NCI-H2227 treated with DMSO at 0.1 percent for 48 hours (cell line): ENCODE measurements around the gene TRAPPC4.
"Not testable (repeated sequence)": the region's sequence is repeated elsewhere in the genome, so short reads cannot be mapped to it uniquely, and the experiment has no call there.

Experiments used
- DNase-seq: peaks from one replicate; lab custom pipeline; 2025; lab: John Stamatoyannopoulos, UW

Gene TRAPPC4

DNA sequence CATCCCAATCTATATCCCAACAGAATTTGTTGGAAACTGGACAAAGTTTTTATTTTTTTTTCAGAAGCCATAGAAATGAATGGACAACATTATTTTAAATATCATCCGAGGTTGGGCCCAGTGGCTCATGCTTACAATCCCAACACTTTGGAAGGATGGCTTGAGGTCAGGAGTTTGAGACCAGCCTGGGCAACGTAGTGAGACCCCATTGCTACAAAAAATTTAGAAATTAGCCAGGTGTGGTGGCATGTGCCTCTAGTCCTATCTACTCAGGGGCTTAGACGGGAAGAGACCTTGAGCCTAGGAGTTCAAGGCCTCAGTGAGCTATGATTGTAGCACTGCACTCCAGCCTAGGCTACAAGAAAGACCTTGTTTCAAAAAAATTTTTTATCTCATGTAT is 16.2 kb downstream of the TRAPPC4 start:
- no peak for DNase-seq

DNA sequence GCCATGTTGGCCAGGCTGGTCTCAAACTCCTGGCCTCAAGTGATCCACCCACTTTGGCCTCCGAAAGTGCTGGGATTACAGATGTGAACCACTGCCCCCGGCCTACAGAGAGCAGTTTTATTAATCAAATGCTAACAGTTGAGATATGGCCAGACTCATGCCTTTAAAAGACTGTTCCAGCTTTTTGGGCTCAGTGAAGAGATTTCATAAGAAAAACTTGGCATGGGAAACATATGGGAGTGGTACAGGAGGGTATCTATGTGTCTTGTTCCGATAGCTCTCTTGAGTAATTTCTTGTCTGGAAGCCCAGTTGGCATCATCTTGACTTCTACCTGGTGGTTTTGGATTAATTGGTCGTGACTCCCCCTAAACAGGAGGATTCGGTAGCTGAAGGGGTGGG is 20.3 kb downstream of the TRAPPC4 start:
- no peak for DNase-seq

DNA sequence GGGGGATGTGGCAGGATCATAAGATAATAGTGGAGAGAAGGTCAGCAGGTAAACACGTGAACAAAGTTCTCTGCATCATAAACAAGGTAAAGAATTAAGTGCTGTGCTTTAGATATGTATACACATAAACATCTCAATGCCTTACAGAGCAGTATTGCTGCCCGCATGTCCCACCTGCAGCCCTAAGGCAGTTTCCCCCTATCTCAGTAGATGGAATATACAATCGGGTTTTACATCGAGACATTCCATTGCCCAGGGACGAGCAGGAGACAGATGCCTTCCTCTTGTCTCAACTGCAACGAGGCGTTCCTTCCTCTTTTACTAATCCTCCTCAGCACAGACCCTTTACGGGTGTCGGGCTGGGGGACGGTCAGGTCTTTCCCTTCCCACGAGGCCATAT is 20.9 kb downstream of the TRAPPC4 start:
- not testable (repeated sequence) for DNase-seq

DNA sequence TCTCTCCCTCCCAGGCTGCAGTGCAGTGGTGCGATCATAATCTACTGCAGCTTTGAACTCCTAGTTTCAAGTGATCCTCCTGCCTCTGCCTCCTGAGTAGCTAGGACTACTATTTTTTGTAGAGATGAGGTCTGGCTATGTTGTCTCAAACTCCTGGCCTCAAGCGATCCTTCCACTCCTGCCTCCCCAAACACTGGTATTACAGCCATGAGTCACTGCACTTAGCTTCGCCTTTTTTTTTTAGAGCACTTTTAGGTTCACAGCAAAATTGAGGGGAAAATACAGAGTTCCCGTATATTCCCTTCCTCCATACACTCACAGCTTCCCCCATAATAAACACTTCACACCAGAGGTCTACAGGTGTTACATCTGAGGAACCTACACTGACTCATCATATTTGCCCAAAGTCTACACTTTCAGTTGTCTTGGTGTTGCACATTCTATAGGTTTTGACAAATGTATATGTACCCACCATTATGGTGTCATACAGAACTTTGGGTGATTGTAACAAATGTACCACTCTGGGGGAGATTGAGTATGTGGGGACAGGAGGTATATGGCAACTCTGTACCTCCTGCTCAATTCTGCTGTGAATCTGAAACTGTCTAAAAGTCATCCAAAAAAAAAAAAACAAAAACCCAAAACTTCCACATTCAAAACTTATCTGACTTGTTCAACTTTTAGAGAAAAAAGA is 23.4 kb downstream of the TRAPPC4 start:
- no peak for DNase-seq

DNA sequence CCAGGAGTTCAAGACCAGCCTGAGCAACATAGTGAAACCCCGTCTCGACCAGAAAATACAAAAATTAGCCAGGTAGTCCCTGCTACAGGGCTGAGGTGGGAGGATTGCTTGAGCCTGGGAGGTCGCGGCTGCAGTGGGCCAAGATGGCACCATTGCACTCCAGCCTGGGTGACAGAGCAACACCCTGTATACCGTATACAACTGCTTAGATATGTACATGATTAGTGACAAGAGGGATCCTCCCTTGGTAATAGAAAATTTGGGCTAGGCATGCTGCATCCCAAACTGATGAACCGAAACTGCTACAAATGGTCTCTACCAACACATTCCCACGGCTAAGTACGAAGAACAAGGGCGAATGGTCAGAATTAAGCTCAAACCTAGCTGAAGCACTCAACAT is 24.4 kb downstream of the TRAPPC4 start:
- DNase-seq = no peak

DNA sequence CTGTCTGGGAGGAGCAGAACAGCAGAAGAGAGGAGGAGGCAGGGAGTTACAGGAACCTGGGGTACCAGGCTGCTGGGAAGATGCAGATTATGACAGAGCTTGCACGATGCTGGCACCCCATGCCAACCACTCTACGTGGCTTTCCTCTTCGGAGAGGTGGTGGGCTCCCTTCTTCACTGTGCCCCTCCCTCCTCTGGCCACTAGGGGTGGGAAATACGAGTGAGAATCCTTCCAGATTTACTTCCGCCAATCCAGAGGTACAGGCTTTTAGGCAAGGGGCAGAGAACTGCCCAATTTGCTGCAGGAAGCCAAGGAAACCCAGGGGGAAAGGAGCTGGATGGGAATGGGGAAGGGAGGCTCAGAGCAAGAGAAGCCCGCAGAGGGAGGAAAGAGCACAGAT is 26.1 kb downstream of the TRAPPC4 start:
- no peak for DNase-seq

DNA sequence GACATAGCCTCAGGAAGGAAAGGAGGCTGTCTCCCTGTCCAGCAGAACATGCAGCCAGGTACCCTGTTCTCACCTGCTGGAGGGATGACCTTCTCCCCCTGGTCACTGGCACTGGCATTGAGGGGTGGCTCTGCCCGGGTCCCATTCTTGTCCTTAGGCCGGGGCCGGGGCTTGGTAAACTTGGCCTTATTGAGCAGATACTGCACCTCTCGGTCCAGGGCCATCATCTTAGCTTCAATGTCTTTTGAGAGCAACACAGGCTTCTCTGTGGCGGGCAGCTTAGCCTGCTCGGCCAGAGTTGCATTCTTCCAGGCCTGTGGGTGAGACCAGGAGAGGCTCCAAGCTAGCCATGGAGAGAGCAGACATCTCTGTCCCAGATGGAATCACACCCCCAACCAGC is 27.9 kb downstream of the TRAPPC4 start:
- DNase-seq = no peak

DNA sequence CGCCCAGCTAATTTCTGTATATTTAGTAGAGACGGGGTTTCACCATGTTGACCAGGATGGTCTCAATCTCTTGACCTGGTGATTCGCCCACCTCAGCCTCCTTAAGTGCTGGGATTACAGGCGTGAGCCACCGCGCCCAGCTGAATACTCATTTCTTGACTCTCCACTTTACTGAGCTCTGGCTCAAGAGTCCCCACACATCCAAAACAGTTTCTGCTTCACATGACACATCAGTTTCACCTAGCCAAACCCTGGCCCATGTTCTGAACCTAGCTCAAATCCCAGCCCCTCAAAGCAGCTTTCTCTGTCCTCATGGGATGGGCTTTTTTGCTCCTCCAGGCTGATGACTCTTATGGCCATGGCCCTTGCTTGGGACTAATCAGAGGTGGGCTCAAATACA is 28.6 kb downstream of the TRAPPC4 start:
- no peak for DNase-seq

DNA sequence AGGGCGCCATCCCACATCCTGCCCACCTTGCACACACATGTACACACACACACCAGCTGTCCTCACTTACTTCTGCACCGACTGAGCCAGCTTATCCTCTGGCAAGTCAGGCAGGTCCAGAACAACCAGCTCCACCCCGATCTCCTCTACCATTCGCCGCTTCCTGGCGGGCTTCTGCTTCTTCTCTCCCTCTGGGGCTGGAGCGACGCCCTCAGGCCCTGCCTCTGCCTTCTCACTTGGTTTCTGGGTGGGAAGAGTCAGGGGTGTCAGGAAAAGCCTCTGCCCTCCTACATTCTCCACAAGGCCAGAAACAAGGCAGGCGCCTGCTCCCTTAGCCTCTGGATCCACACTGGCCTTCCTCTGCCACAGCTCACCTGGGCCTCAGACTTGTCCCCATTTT is 30.1 kb downstream of the TRAPPC4 start:
- DNase-seq = no peak

DNA sequence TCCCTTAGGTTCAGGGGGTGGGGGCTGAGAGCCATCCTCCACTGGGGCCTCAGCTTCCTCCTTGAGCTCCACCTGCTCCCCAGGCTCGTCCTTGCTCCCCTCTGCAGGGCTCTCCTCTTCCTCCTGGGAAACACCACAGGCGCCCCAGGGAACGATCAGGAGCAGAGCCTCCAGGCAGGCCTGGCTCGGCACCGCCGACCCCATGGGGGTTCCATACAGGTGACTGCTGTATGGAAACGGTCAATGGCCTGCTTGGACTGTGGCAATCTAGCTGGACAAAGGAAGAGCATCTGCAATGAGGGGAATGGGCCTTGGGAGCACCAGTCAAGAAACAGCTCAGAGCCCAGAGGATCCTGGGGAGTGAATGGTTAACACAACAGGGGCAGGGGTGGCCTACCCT is 30.5 kb downstream of the TRAPPC4 start:
- DNase-seq = no peak

DNA sequence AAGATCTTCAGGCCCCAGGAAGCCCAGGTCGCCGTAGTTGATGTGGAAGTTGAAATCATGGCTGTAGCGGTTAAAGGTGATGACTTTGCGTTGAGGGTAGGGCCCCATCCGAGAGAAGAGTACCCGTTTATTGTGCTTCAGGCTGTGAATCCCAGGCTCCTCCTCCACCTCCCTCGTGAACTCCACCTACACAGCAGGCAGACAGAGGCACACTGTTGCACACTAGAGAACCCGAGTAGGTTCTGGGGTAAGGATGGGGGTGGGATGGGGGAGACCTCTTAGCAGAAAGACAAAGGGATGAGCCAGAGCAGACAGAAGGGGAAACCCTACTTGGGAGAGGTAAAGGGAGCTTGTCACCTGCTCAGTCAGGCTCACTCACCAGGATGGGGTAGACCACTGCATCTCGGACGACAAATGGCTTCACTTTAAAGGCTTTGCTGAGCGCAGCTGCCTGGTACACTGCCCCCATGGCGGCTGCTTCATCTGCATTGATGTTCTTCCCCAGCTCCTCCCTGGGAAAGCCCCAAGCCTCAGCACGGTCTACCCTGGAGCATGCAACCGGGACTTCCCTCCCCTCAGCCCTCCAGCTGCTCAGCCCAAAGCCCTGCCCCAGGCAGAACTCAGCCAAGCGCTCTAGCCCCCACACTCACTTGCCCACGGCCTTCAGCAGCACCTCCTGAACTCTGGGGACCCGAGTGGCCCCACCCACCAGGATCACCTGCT is 33.0 kb downstream of the TRAPPC4 start:
- no peak for DNase-seq

DNA sequence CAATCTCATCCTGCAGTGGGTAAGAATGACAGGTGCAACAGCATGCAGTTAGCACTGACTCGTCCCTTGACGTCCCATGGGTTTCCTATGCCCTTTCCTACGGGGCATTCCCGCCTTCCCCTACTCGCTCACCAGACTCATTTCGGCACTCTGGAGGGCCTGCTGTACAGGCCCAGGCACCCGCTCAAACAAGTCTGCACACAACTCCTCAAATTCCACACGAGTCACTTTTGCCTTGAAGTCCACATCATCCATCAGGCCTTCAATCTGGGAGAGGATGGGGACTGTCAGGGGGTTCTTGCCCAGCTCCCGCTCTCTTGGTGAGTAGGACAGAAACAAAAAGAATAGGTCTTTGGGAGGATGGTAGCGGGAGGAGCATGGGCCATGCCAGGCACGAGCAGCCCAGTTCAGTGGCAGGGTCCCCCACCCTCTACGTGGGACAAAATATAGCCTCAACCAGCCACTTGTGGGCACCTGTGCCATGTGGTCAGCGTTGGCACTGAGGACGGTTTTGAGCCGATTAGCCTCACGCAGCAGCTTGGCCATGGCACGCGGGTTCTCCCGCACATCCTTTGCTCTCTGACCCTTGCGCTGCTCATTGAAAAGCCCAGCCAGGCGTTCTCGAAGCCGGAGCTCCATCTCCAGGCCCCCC is 33.7 kb downstream of the TRAPPC4 start:
- DNase-seq = no peak

DNA sequence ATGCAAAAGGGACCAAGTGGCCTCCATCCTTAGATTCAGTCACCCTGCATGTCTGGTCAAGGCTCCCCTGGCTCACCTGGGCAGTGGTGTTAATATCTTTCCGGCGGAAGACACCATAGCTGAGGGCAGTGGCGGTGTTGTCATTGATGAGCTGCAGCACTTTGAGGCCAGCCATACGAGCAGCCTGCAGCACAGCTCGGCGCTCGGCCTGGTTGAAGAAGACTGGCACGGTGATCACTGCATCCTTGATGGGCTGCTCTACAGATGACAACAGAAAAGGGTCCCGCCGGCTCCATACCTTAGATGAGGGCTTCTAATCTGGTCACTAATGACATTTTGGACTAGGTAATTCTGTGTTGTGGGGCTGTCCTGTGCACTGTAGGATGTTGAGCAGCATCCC is 35.9 kb downstream of the TRAPPC4 start:
- no peak for DNase-seq

DNA sequence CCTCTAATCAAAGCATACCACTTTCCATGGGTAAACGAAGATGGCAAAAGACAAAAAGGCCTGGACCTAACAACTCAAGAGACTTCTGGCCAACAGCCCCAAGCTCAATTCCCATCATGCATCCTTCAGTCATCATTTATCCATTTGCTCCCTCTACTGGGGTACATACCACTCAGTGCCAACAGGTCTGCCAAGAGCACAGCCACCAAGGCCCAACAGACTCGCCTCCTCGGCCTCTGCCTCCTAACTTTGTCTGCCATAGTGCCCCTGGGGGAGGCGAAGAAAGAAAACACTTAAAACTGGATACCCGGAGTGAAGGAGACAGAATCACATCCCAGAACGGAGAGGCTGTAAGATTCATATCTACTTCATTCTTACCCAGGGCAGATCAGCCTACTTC is 37.3 kb downstream of the TRAPPC4 start:
- no peak for DNase-seq

DNA sequence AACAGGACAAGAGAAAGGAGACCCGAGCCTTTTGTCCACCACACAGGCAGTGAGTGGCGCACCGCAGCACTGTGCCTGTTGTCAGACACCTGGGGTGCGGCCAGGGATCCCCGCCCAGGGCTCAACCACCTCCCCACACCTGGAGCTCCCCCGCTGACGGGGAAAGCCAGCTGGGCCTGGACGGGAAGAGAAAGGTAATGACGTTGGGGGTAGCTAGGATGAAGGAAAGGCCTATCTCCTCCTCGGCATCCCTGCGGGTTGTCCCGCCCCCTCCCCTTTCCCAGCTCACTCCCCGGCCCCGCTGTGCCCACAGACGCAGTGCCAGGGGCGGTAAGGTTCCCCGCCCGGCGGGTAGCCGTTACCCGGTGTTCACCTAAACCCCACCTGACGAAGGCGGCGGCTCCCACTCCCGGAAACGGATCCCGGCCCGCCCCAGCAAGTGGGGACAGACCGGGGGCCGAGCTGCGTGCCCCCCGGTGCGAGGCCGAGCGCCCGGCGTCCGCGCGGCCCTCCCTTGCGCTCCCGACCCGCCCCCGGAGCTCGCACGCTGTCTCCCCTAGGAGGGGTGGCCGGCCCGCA is 37.9 kb downstream of the TRAPPC4 start:
- DNase-seq = no peak

DNA sequence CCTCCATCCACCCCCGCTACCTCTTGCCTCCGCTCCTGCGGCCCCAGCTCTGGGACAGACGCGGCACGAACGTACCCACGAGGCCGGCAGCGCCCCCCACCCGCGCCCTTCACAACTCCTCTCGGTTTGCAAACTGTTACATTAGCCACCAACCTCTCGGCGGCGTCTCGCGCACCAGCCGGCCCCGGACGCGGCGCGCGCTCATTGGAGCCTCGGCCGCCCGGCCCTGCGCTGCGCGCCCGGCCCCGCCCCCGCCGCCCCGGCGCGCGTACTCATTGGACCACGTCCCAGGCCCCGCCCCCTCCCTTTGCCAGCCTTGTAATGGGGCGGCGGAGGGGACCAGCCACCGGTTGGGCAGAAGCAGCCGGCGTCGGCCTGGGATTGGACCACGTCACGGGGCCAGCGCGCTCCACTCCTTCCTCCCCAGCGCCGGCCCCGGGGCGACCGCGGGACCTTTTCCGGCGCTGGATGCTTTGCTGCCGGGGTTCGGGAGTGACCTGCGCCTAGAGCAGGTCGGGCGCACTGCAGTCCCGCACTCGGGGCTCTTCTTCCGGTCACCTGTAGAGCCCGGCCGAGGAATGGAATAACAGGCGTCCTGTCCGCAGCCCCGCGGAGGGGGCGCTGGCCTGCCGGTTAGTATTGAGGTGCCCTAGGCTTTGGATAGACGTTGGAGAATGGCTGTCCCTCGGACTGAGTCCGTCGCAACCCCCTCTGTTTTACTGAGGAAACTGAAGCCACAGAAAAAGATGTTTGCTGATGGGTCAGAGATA is 38.6 kb downstream of the TRAPPC4 start, which contains the start of gene HYOU1:
HYOU1 (minus strand) TSS at position 206 of the 770 bp plus-strand sequence. CDS start 1,045 bp downstream, outside the sequence.
- DNase-seq = peak; percentile 91

DNA sequence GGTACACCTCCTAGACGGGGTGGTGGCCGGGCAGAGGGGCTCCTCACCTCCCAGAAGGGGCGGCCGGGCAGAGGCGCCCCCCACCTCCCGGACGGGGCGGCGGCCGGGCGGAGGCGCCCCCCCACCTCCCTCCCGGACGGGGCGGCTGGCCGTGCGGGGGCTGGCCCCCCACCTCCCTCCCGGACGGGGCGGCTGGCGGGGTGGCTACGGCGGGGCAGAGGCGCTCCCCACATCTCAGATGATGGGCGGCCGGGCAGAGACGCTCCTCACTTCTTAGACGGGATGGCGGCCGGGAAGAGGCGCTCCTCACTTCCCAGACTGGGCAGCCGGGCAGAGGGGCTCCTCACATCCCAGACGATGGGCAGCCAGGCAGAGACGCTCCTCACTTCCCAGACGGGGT is 40.6 kb downstream of the TRAPPC4 start:
- DNase-seq = not testable (repeated sequence)

DNA sequence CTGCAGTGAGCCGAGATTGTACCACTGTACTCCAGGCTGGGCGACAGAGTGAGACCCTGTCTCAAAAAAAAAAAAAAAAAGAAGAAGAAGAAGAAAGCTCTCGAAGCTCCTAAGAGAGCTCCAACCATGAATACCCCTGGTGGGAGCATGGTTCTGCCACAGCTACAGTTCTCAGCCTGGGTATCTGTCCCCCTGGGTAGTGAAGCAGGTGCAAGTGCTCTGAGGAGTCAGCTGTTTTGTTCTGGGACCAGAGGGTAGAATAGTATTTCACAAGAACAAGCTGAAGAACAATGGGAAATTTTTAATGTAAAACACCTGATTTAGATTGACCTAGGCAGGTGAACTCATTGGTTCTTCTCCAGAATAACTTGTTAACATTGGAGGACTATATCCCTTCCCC is 42.7 kb downstream of the TRAPPC4 start:
- no peak for DNase-seq

DNA sequence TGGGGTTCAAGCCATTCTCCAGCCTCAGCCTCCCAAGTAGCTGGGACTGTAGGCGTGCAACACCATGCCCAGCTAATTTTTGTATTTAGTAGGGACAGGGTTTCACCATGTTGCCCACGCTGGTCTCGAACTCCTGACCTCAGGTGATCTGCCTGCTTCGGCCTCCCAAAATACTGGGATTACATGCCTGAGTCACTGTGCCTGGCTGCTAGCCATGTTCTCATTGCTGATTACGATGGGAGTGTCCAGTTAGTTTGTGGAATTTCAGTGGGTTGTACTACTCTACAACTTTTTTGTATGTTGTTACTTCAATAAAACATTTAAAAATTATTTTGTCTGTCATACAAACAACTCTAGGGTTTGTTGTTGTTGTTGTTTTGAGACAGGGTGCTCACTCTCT is 44.2 kb downstream of the TRAPPC4 start:
- DNase-seq = no peak

DNA sequence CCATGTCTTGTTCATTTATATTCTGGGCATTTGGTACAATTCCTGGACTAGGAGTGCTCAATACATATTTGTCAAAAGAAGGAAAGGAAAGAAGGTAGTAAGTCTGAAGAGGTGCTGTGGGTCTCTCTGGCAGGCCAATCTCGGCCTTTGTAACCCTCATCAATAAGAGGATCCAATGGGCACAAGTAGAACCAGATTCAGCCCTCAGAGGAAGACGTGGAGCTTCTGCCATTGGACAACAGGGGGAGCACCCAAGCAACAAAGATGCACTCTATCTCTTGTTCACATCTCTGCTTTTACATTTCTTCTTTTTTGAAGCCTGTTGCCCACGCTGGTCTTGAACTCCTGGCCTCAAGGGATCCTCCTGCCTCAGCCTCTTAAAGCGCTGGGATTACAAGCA is 46.8 kb downstream of the TRAPPC4 start:
- DNase-seq = no peak

DNA sequence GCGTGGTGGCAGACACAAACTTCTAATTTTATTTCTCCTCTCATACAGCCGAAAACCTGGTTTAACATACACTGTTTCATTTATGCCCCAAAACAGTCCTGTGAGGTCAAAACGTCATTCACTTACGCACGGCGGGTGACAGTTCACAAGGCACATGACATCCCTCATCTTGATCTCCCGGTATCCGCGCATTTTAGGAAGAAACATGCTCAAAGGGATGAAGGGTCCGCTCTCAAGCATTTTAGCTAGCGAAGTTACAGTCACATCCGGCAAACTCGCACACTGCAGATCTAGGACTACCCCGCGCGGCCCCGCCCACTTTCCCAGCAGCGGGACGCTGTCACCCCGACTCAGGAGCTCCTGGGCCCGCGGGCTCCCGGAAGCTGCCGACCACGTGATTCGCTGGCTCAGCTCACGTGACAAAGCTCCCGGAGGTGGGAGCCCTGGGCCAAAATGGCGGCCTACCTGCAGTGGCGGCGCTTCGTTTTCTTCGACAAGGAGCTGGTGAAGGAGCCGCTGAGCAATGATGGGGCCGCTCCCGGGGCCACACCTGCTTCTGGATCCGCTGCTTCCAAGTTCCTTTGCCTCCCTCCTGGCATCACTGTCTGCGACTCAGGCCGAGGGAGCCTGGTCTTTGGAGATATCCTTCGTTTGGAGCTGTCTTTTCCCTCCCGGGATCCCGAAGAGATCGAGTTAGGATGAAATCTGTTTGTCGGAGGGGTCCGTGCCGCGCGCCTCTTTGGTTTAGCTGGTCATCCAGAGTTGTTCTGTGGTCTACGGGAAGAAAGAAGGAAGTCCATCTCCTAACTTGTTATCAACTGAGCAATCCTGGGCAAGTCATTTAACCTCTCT is 49.0 kb downstream of the TRAPPC4 start, which contains the start of gene VPS11:
VPS11 (plus strand) TSS at position 448 of the 852 bp plus-strand sequence; CDS start at position 454, 6 bp downstream.
- peak; percentile 77 for DNase-seq
